ENCODE data around the gene CDH23. TPM values are rescaled to one million over a fixed set of nuclear protein-coding genes. Genes with fewer than 3 reads are reported as not detected.

Gene CDH23
- total and polyA plus RNA-seq, 7 donors = 1.00 to 3.8 (median 1.9) TPM

GRCh38 chr10:71443676-71444075, 47.0 kb downstream of the CDH23 start:
- no peaks in the 10 kb centered on the region for H3K36me3 ChIP-seq (ENCODE audit: insufficient read depth in 1 of 2, low read depth in 1 of 2)
- DNase-seq = no peak
- 89 to 91% (median 89%) methylated on average over 10 of the region's 10 CpGs for WGBS, 3 donors
- no peak for TF ChIP-seq CTCF (IDR thresholded peaks at IDR 0.05)
- H3K27ac ChIP-seq = no peak overlapping the region
- H3K27me3 ChIP-seq (ENCODE audit: insufficient read depth in 3 of 3, low read length in 2 of 3) = no peaks in the 10 kb centered on the region
- H3K4me1 ChIP-seq = no peaks in the 10 kb centered on the region
- intact Hi-C loops (cut with DNase I) = no loop called here
- ATAC-seq = no peak
- H3K4me3 ChIP-seq = no peak overlapping the region
- no peaks in the 10 kb centered on the region for H3K9me3 ChIP-seq

GRCh38 chr10:71444284-71445054, 47.7 kb downstream of the CDH23 start:
- Histone ChIP-seq H3K36me3 (ENCODE audit: insufficient read depth in 1 of 2, low read depth in 1 of 2) (no peaks in the 10 kb centered on the region), H3K27me3 (ENCODE audit: insufficient read depth in 3 of 3, low read length in 2 of 3) (no peaks in the 10 kb centered on the region), H3K27ac (no peak overlapping the region), H3K9me3 (no peaks in the 10 kb centered on the region), H3K4me3 (no peak overlapping the region), H3K4me1 (no peaks in the 10 kb centered on the region)
- 80 to 85% (median 84%) methylated on average over 3 to 4 of the region's 4 CpGs for WGBS, 3 donors
- no peak for DNase-seq
- ATAC-seq = no peak
- TF ChIP-seq CTCF (IDR thresholded peaks at IDR 0.05) = no peak
- intact Hi-C loops (cut with DNase I) = no loop called here

GRCh38 chr10:71447676-71448075, 51.0 kb downstream of the CDH23 start:
- Histone ChIP-seq H3K4me1 (no peaks in the 10 kb centered on the region), H3K27ac (no peak overlapping the region), H3K36me3 (ENCODE audit: insufficient read depth in 1 of 2, low read depth in 1 of 2) (no peaks in the 10 kb centered on the region), H3K9me3 (no peaks in the 10 kb centered on the region), H3K4me3 (no peak overlapping the region), H3K27me3 (ENCODE audit: insufficient read depth in 3 of 3, low read length in 2 of 3) (no peaks in the 10 kb centered on the region)
- intact Hi-C loops (cut with DNase I) = no loop called here
- TF ChIP-seq CTCF (IDR thresholded peaks at IDR 0.05) = no peak
- ATAC-seq (no peak), DNase-seq (no peak)
- 77 to 84% (median 78%) methylated on average over 2 of the region's 2 CpGs for WGBS, 3 donors

GRCh38 chr10:71448146-71448545, 51.4 kb downstream of the CDH23 start:
- TF ChIP-seq CTCF (IDR thresholded peaks at IDR 0.05) = no peak
- intact Hi-C loops (cut with DNase I) = no loop called here
- Histone ChIP-seq H3K4me3 (no peak overlapping the region), H3K36me3 (ENCODE audit: insufficient read depth in 1 of 2, low read depth in 1 of 2) (no peaks in the 10 kb centered on the region), H3K9me3 (no peaks in the 10 kb centered on the region), H3K4me1 (no peaks in the 10 kb centered on the region), H3K27me3 (ENCODE audit: insufficient read depth in 3 of 3, low read length in 2 of 3) (no peaks in the 10 kb centered on the region), H3K27ac (no peak overlapping the region)
- no peak for DNase-seq
- WGBS, 3 donors = 89 to 92% (median 92%) methylated on average over 9 of the region's 9 CpGs
- ATAC-seq = no peak

- Histone ChIP-seq H3K4me1 (no peaks in the 10 kb centered on the region), H3K27me3 (ENCODE audit: insufficient read depth in 3 of 3, low read length in 2 of 3) (no peaks in the 10 kb centered on the region), H3K4me3 (no peak overlapping the region), H3K36me3 (ENCODE audit: insufficient read depth in 1 of 2, low read depth in 1 of 2) (no peaks in the 10 kb centered on the region), H3K27ac (no peak overlapping the region), H3K9me3 (no peaks in the 10 kb centered on the region)
- TF ChIP-seq CTCF (IDR thresholded peaks at IDR 0.05) = no peak
- ATAC-seq (no peak), DNase-seq (no peak)
- intact Hi-C loops (cut with DNase I) = no loop called here
- WGBS, 3 donors = 85 to 93% (median 88%) methylated on average over 5 of the region's 5 CpGs
Measured at GRCh38 chr10:71449026-71449425, 52.3 kb downstream of the CDH23 start.

Measured in psoas muscle (tissue), 8 donors.